ENCODE measurements around the gene SEC11A. TPM values are rescaled to one million over a fixed set of nuclear protein-coding genes. Genes with fewer than 3 reads are reported as not detected.
"Not testable (repeated sequence)": the region's sequence is repeated elsewhere in the genome, so short reads cannot be mapped to it uniquely, and the experiment has no call there.

SEC11A gene
- 100 to 1,000 TPM; 246 to 315 (median 274) TPM for polyA plus RNA-seq (ENCODE audit: insufficient read length in 4 of 4)

DNA sequence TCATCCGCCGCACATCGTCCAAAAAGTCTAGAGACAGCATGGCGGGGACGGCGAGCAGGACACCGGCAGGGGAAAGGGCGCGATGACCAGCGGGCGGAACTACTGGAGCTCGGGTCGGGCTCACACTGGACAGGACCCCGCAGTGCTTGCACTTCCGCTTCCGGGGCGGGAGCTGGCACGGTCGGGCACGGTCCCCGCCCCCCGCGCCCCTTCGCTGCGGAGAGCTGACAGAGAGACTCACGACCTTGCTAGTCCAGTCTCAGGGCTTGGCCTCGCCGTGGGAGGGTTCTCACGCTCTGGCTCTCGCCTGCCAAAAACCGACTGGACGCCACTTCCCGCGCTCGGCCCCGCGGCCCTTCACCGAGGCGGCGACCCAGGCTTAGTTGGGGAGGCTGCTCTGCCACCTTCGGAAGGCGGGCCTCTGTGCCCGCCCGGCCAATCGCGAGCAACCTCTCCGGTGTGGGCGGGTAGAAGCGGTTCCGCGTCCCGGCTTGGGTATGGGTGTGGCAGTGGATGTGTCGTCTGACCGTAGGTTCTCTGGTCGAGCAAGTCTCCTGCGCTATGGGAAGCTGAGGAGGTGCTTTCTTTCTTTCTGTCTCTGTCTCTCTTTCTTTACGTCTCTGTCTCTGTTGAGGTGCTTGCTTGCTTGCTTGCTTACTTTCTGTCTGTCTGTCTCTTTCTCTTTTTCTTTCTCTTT, at the start of gene SEC11A:
Gene SEC11A, minus strand, starts transcription at position 104 of the 697 bp plus-strand sequence. Its CDS starts 64 bp downstream, at position 40.
- peak in 3 of 4 donors; percentile 79 to 88 (median 84) for DNase-seq (ENCODE audit: low read depth in 4 of 4, low spot score in 2 of 4)

DNA sequence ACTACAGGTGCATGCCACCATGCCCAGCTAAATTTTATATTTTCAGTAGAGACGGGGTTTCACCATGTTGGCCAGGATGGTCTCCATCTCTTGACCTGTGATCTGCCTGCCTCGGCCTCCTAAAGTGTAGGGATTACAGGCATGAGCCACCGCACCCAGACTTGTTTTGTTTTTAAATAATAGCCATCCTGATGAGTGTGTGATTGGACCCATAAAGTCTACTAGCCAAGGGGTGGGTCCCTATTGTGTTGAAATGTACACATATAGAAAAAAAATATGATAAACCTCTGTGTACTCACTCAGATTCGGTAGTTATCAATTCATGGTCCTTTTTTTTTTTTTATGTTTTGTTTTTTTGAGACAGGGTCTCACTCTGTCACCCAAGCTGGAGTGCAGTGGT, 49.7 kb upstream of the SEC11A start:
- no peak for DNase-seq (ENCODE audit: low read depth in 4 of 4, low spot score in 2 of 4)

DNA sequence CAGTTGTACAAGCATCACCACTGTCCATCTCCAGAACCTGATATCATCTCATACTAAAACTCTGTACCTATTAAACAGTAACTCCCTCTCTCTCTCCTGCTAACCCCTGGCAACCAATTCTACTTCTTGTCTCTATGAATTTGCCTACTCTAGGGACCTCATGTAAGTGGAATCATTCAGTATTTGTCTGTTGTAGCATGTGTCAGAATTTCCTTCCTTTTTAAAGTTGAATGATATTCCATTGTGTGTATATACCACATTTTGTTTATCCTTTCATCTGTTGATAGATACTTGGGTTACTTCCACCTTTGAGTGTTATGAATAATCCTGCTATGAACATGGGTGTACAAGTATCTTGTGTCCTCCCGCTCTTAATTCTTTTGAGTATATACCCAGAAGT, 49.0 kb upstream of the SEC11A start:
- no peak for DNase-seq (ENCODE audit: low read depth in 4 of 4, low spot score in 2 of 4)

DNA sequence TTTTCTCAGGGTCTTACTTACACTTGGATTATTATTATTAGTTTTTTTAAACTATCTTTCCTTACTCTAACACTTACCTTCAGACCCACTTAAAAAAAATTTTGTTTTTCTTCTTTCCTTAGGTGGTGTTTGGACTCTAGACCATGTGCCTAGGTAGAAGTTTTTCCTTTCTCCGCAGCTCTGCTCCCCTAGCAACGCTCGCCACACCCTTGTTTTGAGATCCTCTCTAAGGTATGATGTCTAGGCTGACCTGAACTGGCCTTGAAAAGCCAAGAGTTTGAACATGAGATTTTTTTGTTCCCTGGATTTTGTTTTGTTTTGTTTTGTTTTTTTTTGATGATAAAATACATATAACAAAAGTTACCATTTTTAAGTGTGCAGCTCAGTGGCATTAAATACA, 48.6 kb upstream of the SEC11A start:
- DNase-seq (ENCODE audit: low read depth in 4 of 4, low spot score in 2 of 4): no peak

DNA sequence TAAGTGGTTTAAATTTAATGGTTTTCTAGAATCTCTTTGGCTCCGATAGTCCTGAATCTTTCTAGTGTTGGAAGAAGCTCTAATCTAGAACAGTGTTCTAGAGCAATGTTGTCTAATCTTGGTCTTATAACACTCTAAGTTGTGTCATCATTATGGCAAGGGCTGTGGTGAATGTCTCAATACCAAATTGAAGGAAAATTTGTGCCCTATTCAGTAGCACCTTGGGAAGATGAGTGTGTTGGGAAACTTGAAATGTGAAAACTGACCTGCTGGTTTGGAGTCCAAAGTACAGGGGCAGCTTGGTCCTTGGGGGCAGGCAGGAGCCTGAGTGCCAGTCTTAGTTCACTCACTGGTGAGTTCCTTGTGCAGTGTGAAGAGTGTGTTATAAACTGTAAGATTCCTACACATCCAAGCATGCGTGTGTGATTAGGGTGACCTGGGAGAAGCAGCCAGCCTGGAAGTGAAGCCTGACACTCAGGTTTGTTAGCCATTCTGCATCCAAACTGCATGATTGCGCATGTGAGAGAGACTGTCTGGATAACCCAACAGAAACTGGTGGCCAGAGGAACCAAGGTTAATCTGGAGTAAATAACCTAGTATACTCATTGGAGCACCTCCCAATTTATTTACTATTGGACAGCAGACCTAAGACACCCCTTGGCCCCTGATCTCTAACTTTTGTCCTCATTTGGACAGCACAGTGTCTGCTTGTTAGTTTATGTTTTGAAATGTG, 47.1 kb upstream of the SEC11A start:
- DNase-seq (ENCODE audit: low read depth in 4 of 4, low spot score in 2 of 4): no peak

DNA sequence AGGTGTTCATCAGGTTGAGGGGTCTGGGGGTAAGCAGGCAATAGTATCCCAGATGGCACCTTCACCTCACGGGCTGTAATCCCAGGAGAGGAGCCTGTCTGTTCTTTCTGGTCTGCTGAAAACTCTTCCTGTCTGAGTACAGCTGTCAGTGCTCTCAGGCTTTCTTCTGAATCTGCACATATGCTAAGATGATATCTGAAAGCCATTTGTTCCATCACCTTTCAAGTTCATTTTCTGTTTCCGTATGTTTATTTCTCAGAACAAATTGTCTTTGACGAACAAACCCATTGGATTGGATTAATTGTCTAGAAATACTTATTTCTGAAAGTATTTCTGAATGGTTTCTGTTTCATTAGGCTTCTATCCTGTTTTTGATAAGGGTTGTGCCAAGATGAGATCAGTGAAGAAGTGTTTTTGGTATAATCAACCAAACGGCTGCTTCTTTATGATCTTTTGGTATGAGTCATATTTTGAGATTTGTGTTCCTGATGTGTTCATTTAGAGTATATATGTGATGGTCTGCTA, 45.7 kb upstream of the SEC11A start:
- DNase-seq (ENCODE audit: low read depth in 4 of 4, low spot score in 2 of 4): no peak

DNA sequence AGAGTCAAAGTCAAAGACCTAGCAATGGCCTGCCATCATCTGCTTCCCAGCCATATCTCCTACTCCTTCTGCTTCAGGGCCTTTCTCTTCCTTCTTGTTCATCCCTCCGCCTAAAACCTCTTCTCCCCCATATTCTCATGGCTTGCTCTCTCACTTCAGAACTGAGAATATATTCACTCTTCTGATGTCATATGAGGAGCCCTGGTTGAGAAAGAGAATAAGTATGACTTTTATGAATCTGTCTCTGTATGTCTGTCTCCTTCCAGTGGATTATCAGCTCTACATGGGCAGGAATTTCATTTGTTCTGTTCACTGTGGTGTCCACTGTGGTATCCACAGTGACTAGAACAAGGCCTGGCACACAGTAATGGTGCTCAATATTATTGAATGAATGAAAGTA, 44.3 kb upstream of the SEC11A start:
- DNase-seq (ENCODE audit: low read depth in 4 of 4, low spot score in 2 of 4): no peak

DNA sequence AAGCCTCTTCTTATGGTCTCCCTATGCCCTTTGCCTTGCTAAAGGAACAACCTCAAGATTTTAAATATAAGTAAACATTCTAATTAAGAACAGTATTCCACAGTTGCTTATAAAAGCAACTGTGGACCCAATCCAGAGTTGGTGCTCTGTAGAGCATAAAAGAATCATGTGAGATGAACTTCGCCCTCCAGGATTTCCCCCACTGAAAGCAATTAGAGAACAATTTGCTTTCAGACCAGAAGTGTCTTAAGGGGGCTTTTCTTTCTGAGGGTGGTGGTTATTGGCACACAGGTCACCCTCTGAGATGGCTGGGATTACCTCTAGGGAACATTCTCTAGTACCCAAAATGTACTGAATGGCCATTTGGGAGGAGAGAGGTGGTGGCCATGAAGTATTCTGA, 43.1 kb upstream of the SEC11A start:
- no peak for DNase-seq (ENCODE audit: low read depth in 4 of 4, low spot score in 2 of 4)

DNA sequence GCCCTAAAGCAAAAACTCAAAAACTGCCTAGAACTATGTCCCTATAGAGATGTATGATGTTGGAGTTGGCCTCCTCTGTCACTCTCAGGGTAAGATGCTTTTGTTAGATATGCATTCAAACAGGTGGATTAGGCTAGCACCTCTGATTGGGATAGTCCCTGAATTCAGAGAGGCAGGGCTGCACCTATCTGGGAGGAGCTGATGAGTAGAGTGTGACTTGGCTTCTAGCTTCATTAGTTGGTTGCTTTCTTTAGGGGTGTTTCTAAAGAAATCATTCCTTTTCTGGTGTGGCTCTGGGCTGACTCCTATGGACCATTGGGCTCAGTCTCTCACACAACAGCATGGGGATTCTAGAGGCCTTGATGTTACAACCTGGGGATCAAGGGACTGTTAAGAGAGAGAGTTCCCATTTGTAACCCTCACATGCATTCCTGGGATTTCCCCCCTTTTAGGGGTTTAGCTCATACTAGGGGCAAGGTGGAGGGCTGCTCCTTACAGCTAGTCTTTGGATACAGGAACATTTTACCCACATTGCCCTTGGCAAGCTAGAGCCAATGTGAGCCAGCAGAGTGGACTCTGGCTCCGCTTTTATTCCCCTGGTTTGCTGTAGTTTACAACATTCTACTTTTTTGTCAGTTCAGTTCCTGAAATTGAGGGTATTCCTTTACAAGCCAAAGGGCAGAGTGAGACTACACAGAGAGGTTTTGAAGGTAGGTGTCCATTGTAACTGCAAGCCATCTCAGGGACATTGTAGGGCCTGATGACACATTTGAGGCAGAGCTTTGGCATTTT, 40.0 kb upstream of the SEC11A start:
- no peak for DNase-seq (ENCODE audit: low read depth in 4 of 4, low spot score in 2 of 4)

DNA sequence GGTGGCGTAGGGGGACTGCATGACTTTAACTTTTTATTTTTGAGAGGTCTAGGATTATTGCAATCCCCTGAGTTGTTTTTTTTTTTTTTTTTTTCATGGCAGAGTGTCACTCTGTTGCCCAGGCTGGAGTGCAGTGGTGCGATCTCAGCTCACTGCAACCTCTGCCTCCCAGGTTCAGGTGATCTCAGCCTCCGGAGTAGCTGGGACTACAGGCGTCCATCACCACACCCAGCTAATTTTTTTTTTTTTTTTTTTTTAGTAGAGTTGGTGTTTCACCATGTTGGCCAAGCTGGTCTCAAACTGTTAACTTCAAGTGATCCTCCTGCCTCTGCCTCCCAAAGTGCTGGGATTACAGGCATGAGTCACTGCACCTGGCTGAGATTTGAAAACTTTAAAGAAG, 39.0 kb upstream of the SEC11A start:
- DNase-seq (ENCODE audit: low read depth in 4 of 4, low spot score in 2 of 4): not testable (repeated sequence)

DNA sequence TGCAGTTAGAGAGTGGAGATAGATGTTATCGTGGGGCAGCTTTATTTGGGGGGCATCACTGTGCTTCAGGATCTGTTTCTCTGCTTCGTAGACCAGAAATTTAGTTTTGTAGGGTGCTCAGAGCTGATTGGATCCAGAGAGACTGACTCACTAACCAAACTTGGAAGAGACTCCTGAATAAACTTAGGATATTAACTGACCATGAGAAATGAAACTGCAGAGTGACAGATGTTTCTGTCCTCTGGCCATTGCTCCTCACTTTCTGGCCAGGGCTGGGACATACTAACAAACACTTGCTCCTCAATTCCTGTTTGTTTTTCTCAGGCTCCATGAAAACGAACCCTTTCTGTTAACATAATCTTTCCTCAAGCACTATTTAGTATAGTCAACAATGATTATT, 36.8 kb upstream of the SEC11A start:
- DNase-seq (ENCODE audit: low read depth in 4 of 4, low spot score in 2 of 4): no peak

DNA sequence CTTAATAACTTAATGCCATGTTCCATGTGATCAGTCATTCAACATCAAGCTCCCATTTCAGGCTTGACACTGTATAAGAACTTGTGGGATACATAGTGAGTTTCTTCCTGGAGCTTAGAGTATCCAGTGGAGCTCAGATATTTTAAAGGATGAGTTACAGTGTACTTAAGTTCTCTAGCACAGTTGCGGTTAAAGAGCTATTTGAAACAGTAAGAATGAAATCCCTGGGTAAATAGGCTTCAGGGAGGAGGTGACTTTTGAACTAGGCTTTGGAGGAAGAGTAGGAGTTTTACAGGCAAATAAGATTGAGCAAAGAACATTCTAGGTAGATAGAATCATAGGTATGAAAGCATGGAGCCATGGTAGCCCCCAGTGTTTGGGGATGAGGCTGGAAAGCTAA, 36.3 kb upstream of the SEC11A start:
- no peak for DNase-seq (ENCODE audit: low read depth in 4 of 4, low spot score in 2 of 4)

DNA sequence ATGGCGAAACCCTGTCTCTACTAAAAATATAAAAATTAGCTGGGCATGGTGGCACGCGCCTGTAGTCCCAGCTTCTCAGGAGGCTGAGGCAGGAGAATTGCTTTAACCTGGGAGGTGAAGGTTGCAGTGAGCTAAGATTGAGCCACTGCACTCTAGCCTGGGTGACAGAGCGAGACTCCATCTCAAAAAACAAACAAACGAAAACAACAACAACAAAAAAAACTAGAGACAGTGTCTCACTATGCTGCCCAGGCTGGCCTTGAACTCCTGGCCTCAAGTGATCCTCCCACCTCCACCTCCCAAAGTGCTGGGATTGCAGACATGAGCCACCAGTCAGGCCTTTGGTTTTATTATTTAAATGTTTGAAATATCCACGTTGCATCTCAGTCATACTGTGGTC, 35.8 kb upstream of the SEC11A start:
- not testable (repeated sequence) for DNase-seq (ENCODE audit: low read depth in 4 of 4, low spot score in 2 of 4)

DNA sequence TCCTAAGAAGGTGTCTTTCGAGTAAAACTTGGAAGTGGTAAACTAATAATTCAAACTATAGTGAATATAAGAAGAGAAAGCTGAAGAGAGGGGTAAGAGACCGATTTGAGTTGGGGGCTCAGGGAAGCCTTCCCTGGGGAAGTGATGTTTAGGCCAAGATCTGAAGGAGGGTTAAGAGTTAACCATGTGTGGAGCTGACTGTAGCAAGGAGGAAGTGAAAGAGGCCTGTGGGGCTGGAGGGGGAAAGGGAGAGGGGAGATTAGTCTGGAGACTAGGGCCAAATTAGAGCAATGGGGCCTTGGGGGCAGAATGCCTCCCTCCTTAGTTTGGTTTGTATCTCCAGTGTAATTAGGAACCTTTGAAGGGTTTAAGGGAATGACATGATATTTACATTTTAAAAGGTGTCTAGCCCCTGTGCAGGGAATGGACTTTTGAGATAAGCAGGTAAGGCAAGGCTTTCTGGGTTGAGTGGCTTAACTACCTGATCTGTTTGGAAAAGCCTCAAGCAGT, 34.7 kb upstream of the SEC11A start:
- no peak for DNase-seq (ENCODE audit: low read depth in 4 of 4, low spot score in 2 of 4)

DNA sequence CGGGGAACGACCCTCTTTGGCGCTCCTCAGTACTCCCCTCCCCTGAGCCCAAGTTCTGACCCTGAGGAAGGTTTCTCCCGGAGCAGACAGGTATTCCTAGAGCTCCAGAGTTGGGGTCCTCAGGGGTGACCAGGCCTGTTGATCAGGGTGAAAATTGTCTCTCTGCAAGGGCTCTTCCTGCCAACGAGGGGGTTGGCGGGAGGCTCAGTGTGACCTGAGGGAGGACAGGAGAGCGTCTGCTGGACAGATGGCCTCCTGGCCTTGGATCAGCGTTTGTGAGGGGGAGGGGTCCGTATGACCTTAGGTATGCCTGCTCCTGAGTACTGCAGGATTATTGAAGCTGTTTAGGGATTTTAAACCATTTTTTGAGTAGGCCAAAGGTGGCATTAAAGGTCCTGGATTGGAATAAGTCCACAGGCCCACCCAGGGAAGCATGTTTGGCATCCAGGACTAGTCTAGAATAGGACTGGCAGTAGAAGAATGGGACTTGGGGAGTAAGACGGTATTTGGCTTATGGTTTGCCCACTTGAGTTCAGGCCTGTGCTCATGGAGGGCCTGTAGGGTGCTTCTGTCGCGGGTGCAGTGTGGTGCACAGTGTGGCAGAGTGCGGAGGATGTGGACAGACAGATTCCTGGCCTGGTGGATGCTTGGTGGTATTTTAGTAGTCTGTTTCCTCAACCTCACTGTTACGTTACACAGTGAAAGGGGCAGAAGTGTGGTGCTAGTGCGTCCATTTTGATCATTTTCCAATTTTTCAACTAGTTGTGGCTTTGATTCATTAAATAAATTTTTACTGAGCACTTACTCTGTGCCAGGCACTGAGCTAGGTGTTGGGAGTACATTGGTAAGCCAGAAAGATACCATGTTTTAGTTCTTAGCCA, 33.4 kb upstream of the SEC11A start:
- DNase-seq (ENCODE audit: low read depth in 4 of 4, low spot score in 2 of 4): peak in 1 of 4 donors; percentile 20

DNA sequence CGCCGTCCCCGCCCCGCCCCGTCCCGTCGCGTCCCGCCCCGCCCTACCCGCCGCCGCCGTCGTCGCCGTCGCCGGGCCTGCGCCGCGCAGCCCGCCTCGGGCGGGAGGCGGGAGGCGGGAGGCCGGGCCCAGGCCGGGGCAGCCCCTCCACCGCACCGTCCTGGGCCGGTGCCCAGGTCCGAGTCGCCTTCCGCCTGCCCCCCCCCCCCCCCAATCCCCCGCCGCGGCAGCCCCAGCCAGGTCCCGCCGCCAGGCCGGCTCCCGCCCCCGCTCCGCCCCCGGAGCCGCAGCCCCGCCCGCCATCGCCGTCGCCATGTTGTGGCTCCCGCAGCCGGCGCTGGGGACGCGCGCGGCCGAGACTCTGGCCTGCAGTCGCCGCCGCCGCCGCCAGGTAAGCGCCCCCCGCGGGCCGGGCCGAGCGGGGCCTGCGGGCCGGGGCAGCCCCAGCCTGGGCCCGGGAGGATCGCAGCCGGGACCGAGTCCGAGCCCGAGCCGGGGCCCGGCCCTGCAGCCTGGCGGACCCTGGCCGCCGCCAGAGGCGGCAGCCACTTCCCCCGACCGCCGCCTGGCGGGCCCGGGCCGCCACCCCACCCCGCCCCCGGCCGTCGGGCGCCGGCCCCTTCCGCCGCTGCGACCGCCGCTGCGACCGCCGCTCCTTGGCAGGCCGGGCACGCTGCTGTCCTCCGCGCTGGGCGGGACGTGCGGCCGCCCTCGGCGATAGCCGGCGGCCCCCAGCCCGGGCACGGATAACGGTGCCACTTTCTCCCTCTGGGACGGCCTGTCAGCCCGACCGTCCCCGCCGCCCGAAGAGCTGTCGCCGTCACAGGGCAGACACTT, 32.6 kb upstream of the SEC11A start, which contains the start of gene ZNF592:
Gene ZNF592, plus strand, starts transcription at position 319 of the 837 bp plus-strand sequence. CDS start 34,084 bp downstream, outside the sequence.
- peak in 1 of 4 donors; percentile 20 for DNase-seq (ENCODE audit: low read depth in 4 of 4, low spot score in 2 of 4)

DNA sequence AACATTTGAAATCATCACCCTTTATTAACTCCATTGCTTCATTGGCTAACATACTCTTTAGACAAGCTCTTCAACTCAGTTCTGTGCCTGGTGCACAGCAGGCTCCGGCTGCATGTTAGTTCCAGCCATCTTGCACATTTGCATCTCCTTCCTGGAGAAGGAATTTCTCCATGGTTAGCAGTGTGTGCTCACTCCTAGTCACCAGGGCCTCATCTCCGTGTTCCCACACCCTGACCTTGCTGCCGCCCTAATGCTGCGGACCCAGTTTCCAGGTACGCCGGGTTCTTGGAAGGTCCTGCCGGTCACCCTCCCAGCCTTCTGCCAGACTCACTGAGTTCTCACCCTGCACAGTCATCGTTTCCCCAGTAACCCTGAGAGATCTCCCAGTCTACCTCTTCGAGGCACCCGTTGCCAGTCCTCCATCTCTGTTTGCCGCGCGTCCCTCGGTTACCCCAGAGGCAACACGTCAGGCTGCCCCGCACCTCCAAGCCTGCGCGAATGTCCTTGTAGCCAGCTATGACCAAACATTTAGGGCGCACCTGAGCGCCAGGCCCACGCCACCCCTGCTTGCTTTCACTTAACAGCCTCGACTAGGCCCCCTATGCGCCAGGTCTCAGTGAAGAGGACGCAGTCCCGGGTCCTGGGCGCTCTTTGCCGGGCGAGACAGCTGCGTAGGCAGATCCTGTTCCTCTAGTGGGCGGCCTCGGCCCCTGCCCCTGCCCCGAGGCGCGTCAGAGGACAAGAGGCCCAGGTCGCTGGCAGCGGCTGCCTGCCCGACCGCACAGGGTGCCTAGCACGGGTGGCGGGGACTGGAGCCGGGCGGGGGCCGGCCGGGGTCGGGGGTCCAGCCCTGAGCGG, 31.7 kb upstream of the SEC11A start:
- DNase-seq (ENCODE audit: low read depth in 4 of 4, low spot score in 2 of 4): peak in 3 of 4 donors; percentile 48 to 61 (median 60)

DNA sequence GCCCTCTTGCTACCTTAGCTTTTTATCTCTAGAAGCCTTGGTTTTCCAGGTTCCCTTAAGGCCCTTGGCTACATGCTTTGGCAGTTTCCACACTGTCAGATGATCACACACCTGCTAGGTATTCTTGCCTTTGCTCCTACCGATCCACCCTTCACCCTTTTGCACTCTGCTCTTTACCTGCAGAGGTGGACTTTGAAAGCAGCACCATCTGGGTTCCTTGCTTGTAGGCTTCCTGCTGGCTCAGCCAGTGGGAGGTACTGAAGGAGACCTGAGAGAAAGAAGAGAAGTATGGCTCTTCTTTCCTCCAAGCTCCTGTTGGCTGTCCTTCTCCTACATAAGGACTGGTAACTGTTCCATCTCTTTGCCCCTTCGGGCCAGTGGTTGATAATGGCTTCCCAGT, 25.2 kb upstream of the SEC11A start:
- DNase-seq (ENCODE audit: low read depth in 4 of 4, low spot score in 2 of 4): no peak

All from left renal cortex interstitium (tissue), 4 donors.